HEK293 (cell line): Measurements from ENCODE around the gene DENND6B.

Experiments used
- CTCF ChIA-PET: fragments of 350-600 bp; formaldehyde crosslinking; extraction: SDS; loops from one replicate; lab custom pipeline; 2021; ENCODE audit warnings: antibody characterized with exemption; lab: Yijun Ruan, JAX
- POLR2A ChIA-PET: fragments of 300-600 bp; formaldehyde crosslinking; extraction: SDS; loops from one replicate; lab custom pipeline; 2020; ENCODE audit warnings: antibody characterized with exemption, inconsistent platforms; lab: Yijun Ruan, JAX
- H3K27ac ChIP-seq: fragments of 200-500 bp; sonication (Bioruptor generic); 2 replicates; pipeline ENCODE4 v1.5.1; 2014; ENCODE audit warnings: low read depth, low read length, control low read depth, inconsistent platforms; ENCODE audit errors: extremely low read depth
- H3K36me3 ChIP-seq, 2 experiments: fragments of 200-500 bp in 1 of 2; sonication (Bioruptor generic) in 1 of 2; 1 replicate in 1 of 2; 2 replicates in 1 of 2; pipeline ENCODE4 v1.5.1; 2014 to 2017; ENCODE audit warnings: inconsistent platforms in 2 of 2, low read length in 2 of 2; ENCODE audit not compliant: control insufficient read depth in 2 of 2, insufficient read depth in 1 of 2
- H3K4me1 ChIP-seq: fragments of 200-500 bp; sonication (Bioruptor generic); 2 replicates; pipeline ENCODE4 v1.5.1; 2014; ENCODE audit warnings: mild to moderate bottlenecking, low read length, inconsistent platforms; ENCODE audit not compliant: control insufficient read depth, insufficient read depth
- H3K4me3 ChIP-seq: 2 replicates; pipeline ENCODE4 v1.5.1; 2011; ENCODE audit warnings: low read depth, mild to moderate bottlenecking, control low read depth, low read length, moderate library complexity
- H3K9me3 ChIP-seq: fragments of 200-500 bp; sonication (Bioruptor generic); 2 replicates; pipeline ENCODE4 v1.5.1; 2014; ENCODE audit warnings: low read depth, low read length, inconsistent platforms; ENCODE audit not compliant: control insufficient read depth, insufficient read depth
- EGR2 ChIP-seq: fragments of 450-650 bp; formaldehyde crosslinking; IDR thresholded peaks from 2 replicates; pipeline ENCODE4 v1.5.1; 2016; ENCODE audit warnings: low read depth, missing biosample characterization, missing genetic modification characterization
- KLF8 ChIP-seq: fragments of 450-650 bp; formaldehyde crosslinking; IDR thresholded peaks from 2 replicates; pipeline ENCODE4 v1.5.1; 2016; ENCODE audit warnings: missing biosample characterization, missing genetic modification characterization
- KLF9 ChIP-seq: fragments of 450-650 bp; formaldehyde crosslinking; IDR thresholded peaks from 2 replicates; pipeline ENCODE4 v1.5.1; 2016; ENCODE audit warnings: missing biosample characterization, missing genetic modification characterization, low read depth
- PATZ1 ChIP-seq: fragments of 450-650 bp; formaldehyde crosslinking; IDR thresholded peaks from 2 replicates; pipeline ENCODE4 v1.5.1; 2016; ENCODE audit warnings: missing biosample characterization, missing genetic modification characterization
- SALL2 ChIP-seq: fragments of 450-650 bp; formaldehyde crosslinking; IDR thresholded peaks from 2 replicates; pipeline ENCODE4 v1.5.0; 2017; ENCODE audit warnings: missing biosample characterization, mild to moderate bottlenecking, missing genetic modification characterization, borderline replicate concordance
- ZFHX2 ChIP-seq: fragments of 450-650 bp; formaldehyde crosslinking; conservative IDR thresholded peaks from 2 replicates; pipeline ENCODE4 v1.5.1; 2016; ENCODE audit warnings: missing biosample characterization, missing genetic modification characterization
- ZFP3 ChIP-seq: fragments of 450-650 bp; formaldehyde crosslinking; IDR thresholded peaks from 2 replicates; pipeline ENCODE4 v1.5.1; 2016; ENCODE audit warnings: low read depth, missing biosample characterization, missing genetic modification characterization
- ZFP41 ChIP-seq: fragments of 450-650 bp; formaldehyde crosslinking; IDR thresholded peaks from 2 replicates; pipeline ENCODE4 v1.5.1; 2016; ENCODE audit warnings: missing biosample characterization, missing genetic modification characterization, borderline replicate concordance
- ZNF146 ChIP-seq: fragments of 450-650 bp; formaldehyde crosslinking; IDR thresholded peaks from 2 replicates; pipeline ENCODE4 v1.5.1; 2016; ENCODE audit warnings: missing biosample characterization, missing genetic modification characterization
- ZNF2 ChIP-seq: fragments of 450-650 bp; formaldehyde crosslinking; IDR thresholded peaks from 2 replicates; pipeline ENCODE4 v1.5.1; 2016; ENCODE audit warnings: missing biosample characterization, missing genetic modification characterization
- ZNF211 ChIP-seq: fragments of 450-650 bp; formaldehyde crosslinking; IDR thresholded peaks from 2 replicates; pipeline ENCODE4 v1.5.1; 2016; ENCODE audit warnings: low read depth, missing biosample characterization, missing genetic modification characterization
- ZNF239 ChIP-seq: fragments of 450-650 bp; formaldehyde crosslinking; IDR thresholded peaks from 2 replicates; pipeline ENCODE4 v1.5.1; 2016; ENCODE audit warnings: missing biosample characterization, missing genetic modification characterization
- ZNF274 ChIP-seq, 2 experiments: fragments of 200-500 bp in 1 of 2; fragments of 450-650 bp in 1 of 2; sonication (Bioruptor generic) in 1 of 2; formaldehyde crosslinking in 1 of 2; IDR thresholded peaks; 2 replicates each; pipeline versions ENCODE4 v1.5.1 to v1.6.1; 2014 to 2016; ENCODE audit warnings: borderline replicate concordance in 1 of 2, inconsistent platforms in 1 of 2, low read length in 1 of 2, missing biosample characterization in 1 of 2, missing genetic modification characterization in 1 of 2
- ZNF398 ChIP-seq: fragments of 450-650 bp; formaldehyde crosslinking; IDR thresholded peaks from 2 replicates; pipeline ENCODE4 v1.5.1; 2017; ENCODE audit warnings: missing biosample characterization, missing genetic modification characterization
- ZNF544 ChIP-seq: fragments of 450-650 bp; formaldehyde crosslinking; IDR thresholded peaks from 2 replicates; pipeline ENCODE4 v1.5.0; 2017; ENCODE audit warnings: missing biosample characterization, missing genetic modification characterization
- ZNF558 ChIP-seq: fragments of 450-650 bp; formaldehyde crosslinking; IDR thresholded peaks from 2 replicates; pipeline ENCODE4 v1.5.1; 2016; ENCODE audit warnings: missing biosample characterization, missing genetic modification characterization
- ZNF571 ChIP-seq: fragments of 450-650 bp; formaldehyde crosslinking; IDR thresholded peaks from 2 replicates; pipeline ENCODE4 v1.5.0; 2017; ENCODE audit warnings: missing biosample characterization, missing genetic modification characterization
- ZNF580 ChIP-seq: fragments of 450-650 bp; formaldehyde crosslinking; IDR thresholded peaks from 2 replicates; pipeline ENCODE4 v1.5.1; 2016; ENCODE audit warnings: missing biosample characterization, missing genetic modification characterization
- ZNF585B ChIP-seq: fragments of 450-650 bp; formaldehyde crosslinking; IDR thresholded peaks from 2 replicates; pipeline ENCODE4 v1.5.1; 2016; ENCODE audit warnings: missing biosample characterization, missing genetic modification characterization
- ZNF621 ChIP-seq: fragments of 450-650 bp; formaldehyde crosslinking; IDR thresholded peaks from 2 replicates; pipeline ENCODE4 v1.5.1; 2017; ENCODE audit warnings: missing biosample characterization, missing genetic modification characterization
- ZNF670 ChIP-seq: fragments of 450-650 bp; formaldehyde crosslinking; IDR thresholded peaks from 2 replicates; pipeline ENCODE4 v1.5.1; 2016; ENCODE audit warnings: missing biosample characterization, missing genetic modification characterization, low read depth
- ZNF707 ChIP-seq: fragments of 450-650 bp; formaldehyde crosslinking; IDR thresholded peaks from 2 replicates; pipeline ENCODE4 v1.5.1; 2016; ENCODE audit warnings: missing biosample characterization, missing genetic modification characterization
- ZNF791 ChIP-seq: fragments of 450-650 bp; formaldehyde crosslinking; IDR thresholded peaks from 2 replicates; pipeline ENCODE4 v1.5.1; 2016; ENCODE audit warnings: missing biosample characterization, missing genetic modification characterization
- ZNF837 ChIP-seq: fragments of 450-650 bp; formaldehyde crosslinking; IDR thresholded peaks from 2 replicates; pipeline ENCODE4 v1.5.1; 2016; ENCODE audit warnings: missing biosample characterization, missing genetic modification characterization
- ZSCAN16 ChIP-seq: fragments of 450-650 bp; formaldehyde crosslinking; IDR thresholded peaks from 2 replicates; pipeline ENCODE4 v1.5.1; 2016; ENCODE audit warnings: missing biosample characterization, missing genetic modification characterization
- ZSCAN18 ChIP-seq: fragments of 450-650 bp; formaldehyde crosslinking; IDR thresholded peaks from 2 replicates; pipeline ENCODE4 v1.5.1; 2016; ENCODE audit warnings: missing biosample characterization, missing genetic modification characterization
- ZSCAN23 ChIP-seq: fragments of 450-650 bp; formaldehyde crosslinking; IDR thresholded peaks from 2 replicates; pipeline ENCODE4 v1.5.1; 2016; ENCODE audit warnings: missing biosample characterization, missing genetic modification characterization
- TF ChIP-seq, protein P1 (sequence below): fragments of 450-650 bp; formaldehyde crosslinking; IDR thresholded peaks from 2 replicates; pipeline ENCODE4 v1.5.1; 2016; ENCODE audit warnings: missing biosample characterization, missing genetic modification characterization
- TF ChIP-seq, protein P2 (sequence below): fragments of 450-650 bp; formaldehyde crosslinking; IDR thresholded peaks from 2 replicates; pipeline ENCODE4 v1.5.1; 2016; ENCODE audit warnings: missing biosample characterization, missing genetic modification characterization, borderline replicate concordance

DENND6B gene

DNA sequence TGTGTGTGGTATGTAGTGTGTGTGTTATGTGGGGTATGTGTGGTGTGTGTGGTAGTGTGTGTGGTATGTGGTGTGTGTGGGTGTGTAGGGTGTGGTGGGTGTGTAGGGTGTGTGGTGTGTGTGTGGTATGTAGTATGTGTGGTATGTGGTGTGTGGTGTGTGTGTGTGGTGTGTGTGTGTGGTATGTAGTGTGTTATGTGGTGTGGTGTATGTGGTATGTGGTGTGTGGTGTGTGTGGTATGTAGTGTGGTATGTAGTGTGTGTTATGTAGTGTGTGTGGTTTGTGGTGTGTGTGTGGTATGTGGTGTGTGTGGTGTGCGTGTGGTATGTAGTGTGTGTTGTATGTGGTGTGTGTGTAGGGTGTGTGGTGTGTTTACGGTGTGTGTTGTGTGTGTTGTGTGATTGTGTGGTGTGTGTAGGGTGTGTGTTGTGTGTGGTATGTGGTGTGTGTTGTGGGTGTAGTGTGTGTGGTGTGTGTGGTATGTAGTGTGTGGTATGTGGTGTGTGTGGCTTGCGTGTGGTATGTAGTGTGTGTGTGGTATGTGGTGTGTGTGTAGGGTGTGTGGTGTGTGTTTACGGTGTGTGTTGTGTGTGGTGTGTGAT, 12.1 kb upstream of the DENND6B start:
- ChIA-PET POLR2A (no interaction called here), CTCF (no interaction called here)
- peaks cover 0 to 13% of the 10 kb centered on the region in 2 experiments; a peak in 2 of 3 replicates for H3K36me3 ChIP-seq
- no peak overlapping the region for H3K27ac ChIP-seq
- no peak overlapping the region for H3K4me3 ChIP-seq
- H3K9me3 ChIP-seq = no peaks in the 10 kb centered on the region
- H3K4me1 ChIP-seq = no peaks in the 10 kb centered on the region
- TF ChIP-seq, protein P1, sequence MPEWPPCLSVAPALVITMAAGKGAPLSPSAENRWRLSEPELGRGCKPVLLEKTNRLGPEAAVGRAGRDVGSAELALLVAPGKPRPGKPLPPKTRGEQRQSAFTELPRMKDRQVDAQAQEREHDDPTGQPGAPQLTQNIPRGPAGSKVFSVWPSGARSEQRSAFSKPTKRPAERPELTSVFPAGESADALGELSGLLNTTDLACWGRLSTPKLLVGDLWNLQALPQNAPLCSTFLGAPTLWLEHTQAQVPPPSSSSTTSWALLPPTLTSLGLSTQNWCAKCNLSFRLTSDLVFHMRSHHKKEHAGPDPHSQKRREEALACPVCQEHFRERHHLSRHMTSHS (tag by site-specific recombination) = peak; percentile 45
- TF ChIP-seq ZNF791 (tag by site-specific recombination) = 0 out of 2 replicates have a peak, but pooled peaks have one; percentile 18
- peak; percentile 8; the same call in 1 of the 2 replicates for TF ChIP-seq ZNF571 (tag by site-specific recombination)
- TF ChIP-seq, protein P2, sequence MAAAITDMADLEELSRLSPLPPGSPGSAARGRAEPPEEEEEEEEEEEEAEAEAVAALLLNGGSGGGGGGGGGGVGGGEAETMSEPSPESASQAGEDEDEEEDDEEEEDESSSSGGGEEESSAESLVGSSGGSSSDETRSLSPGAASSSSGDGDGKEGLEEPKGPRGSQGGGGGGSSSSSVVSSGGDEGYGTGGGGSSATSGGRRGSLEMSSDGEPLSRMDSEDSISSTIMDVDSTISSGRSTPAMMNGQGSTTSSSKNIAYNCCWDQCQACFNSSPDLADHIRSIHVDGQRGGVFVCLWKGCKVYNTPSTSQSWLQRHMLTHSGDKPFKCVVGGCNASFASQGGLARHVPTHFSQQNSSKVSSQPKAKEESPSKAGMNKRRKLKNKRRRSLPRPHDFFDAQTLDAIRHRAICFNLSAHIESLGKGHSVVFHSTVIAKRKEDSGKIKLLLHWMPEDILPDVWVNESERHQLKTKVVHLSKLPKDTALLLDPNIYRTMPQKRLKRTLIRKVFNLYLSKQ (tag by site-specific recombination) = peak; percentile 22; the same call in 1 of the 2 replicates
- no peak for TF ChIP-seq ZSCAN16 (tag by site-specific recombination)
- peak; percentile 2; the same call in 1 of the 2 replicates for TF ChIP-seq KLF9 (tag by site-specific recombination)
- TF ChIP-seq ZNF398 = peak; percentile 29; the same call in 1 of the 2 replicates
- 0 out of 2 replicates have a peak, but pooled peaks have one; percentile 5 for TF ChIP-seq ZNF585B
- TF ChIP-seq ZSCAN23 (tag by site-specific recombination) = peak; percentile 23; the same call in 1 of the 2 replicates
- TF ChIP-seq SALL2 = peak; percentile 28
- TF ChIP-seq ZNF544 (tag by site-specific recombination) = peak; percentile 69
- TF ChIP-seq ZNF837 (tag by site-specific recombination) = 0 out of 2 replicates have a peak, but pooled peaks have one; percentile 38
- 0 out of 2 replicates have a peak, but pooled peaks have one; percentile 6 for TF ChIP-seq ZFP3 (tag by site-specific recombination)
- peak; percentile 10; the same call in 1 of the 2 replicates for TF ChIP-seq ZNF621
- peak; percentile 35; the same call in 1 of the 2 replicates for TF ChIP-seq ZFHX2
- 0 out of 2 replicates have a peak, but pooled peaks have one; percentile 67 for TF ChIP-seq ZNF670
- 0 out of 2 replicates have a peak, but pooled peaks have one; percentile 9 for TF ChIP-seq PATZ1 (tag by site-specific recombination)
- TF ChIP-seq ZSCAN18 (tag by site-specific recombination) = no peak
- 0 out of 2 replicates have a peak, but pooled peaks have one; percentile 8 for TF ChIP-seq ZNF580
- no peak for TF ChIP-seq ZFP41 (tag by site-specific recombination)
- TF ChIP-seq ZNF558 = no peak
- 0 out of 2 replicates have a peak, but pooled peaks have one; percentile 7 for TF ChIP-seq ZNF146 (tag by site-specific recombination)
- peak; percentile 70 for TF ChIP-seq ZNF211 (tag by site-specific recombination)
- peak; percentile 40 for TF ChIP-seq EGR2 (tag by site-specific recombination)
- TF ChIP-seq KLF8 (tag by site-specific recombination) = 0 out of 2 replicates have a peak, but pooled peaks have one; percentile 61
- no peak; the same call in 1 of the 2 replicates for TF ChIP-seq ZNF707 (tag by site-specific recombination)
- no peak for TF ChIP-seq ZNF274 (IDR thresholded peaks at IDR 0.05; ENCODE audit: low read length)
- no peak for TF ChIP-seq ZNF274 (tag by site-specific recombination; IDR thresholded peaks at IDR 0.05; ENCODE audit: borderline replicate concordance)
- TF ChIP-seq ZNF2 (tag by site-specific recombination) = peak; percentile 15; the same call in 1 of the 2 replicates
- peak; percentile 3; the same call in 1 of the 2 replicates for TF ChIP-seq ZNF239
